NB4 (cell line): ENCODE data around the gene IER5.

Experiments
- MYC ChIP-seq: IDR thresholded peaks from 2 replicates; pipeline ENCODE4 v1.6.1; 2011; ENCODE audit warnings: low read depth, low read length
- POLR2A ChIP-seq: IDR thresholded peaks from 2 replicates; pipeline ENCODE4 v1.6.1; 2011; ENCODE audit warnings: mild to moderate bottlenecking; ENCODE audit not compliant: insufficient read length; ENCODE audit errors: extremely low read depth
- TF ChIP-seq, protein P1 (sequence below): IDR thresholded peaks from one replicate; pipeline ENCODE4 v1.5.1; 2012; ENCODE audit warnings: low read depth, low read length
- TF ChIP-seq, protein P2 (sequence below): IDR thresholded peaks from 2 replicates; pipeline ENCODE4 v1.6.1; 2011; ENCODE audit warnings: low read depth, low read length

DNA sequence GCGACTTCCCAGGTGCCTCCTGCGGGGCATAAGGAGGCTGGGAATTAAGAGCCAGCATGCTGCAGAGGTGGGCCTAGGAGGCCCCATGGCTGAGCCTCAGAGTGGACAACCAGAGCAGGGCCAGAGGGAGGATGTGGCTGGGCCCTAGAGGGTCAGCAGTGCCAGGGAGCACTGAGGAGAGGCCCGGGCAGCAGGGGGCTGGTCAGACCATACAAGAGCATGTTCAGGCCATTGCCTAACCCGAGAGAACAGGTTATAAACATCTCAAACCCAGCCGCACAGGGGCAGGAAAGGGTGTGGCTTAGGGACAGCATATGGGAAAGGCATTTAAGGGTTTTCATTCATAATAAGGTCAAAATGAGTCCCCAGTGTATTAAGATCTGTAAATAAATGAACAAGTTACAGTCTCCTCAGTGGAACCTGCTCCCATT, 51.1 kb downstream of the IER5 start:
- TF ChIP-seq MYC, result no peak
- no peak for TF ChIP-seq POLR2A
- TF ChIP-seq, protein P1, sequence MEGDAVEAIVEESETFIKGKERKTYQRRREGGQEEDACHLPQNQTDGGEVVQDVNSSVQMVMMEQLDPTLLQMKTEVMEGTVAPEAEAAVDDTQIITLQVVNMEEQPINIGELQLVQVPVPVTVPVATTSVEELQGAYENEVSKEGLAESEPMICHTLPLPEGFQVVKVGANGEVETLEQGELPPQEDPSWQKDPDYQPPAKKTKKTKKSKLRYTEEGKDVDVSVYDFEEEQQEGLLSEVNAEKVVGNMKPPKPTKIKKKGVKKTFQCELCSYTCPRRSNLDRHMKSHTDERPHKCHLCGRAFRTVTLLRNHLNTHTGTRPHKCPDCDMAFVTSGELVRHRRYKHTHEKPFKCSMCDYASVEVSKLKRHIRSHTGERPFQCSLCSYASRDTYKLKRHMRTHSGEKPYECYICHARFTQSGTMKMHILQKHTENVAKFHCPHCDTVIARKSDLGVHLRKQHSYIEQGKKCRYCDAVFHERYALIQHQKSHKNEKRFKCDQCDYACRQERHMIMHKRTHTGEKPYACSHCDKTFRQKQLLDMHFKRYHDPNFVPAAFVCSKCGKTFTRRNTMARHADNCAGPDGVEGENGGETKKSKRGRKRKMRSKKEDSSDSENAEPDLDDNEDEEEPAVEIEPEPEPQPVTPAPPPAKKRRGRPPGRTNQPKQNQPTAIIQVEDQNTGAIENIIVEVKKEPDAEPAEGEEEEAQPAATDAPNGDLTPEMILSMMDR, result no peak
- TF ChIP-seq, protein P2, sequence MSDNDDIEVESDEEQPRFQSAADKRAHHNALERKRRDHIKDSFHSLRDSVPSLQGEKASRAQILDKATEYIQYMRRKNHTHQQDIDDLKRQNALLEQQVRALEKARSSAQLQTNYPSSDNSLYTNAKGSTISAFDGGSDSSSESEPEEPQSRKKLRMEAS, result no peak
